Right lobe of liver (tissue), 4 donors: Measurements from ENCODE around the gene ERCC4.

Source experiments
- CTCF ChIP-seq, 4 donors: fragments of 200-600 bp in 3 of 4; fragments of 450-650 bp in 1 of 4; IDR thresholded peaks; one replicate each; pipeline versions ENCODE4 v1.5.1 to v1.8.0; 2016 to 2022; ENCODE audit warnings: antibody characterized with exemption in 4 of 4, mild to moderate bottlenecking in 2 of 4
- POLR2A ChIP-seq: fragments of 450-650 bp; IDR thresholded peaks from one replicate; pipeline ENCODE4 v1.6.1; 2017; ENCODE audit warnings: antibody characterized with exemption, mild to moderate bottlenecking
- donor health status: DM: no; HTN: no; CAD: no.
- donor health status: DM: no; HTN: no; CAD: no.
- donor health status: DM: no; HTN: yes; CAD: no.

GRCh38 chr16:13936596-13937081 is 16.7 kb downstream of the ERCC4 start:
- no peak for TF ChIP-seq CTCF (IDR thresholded peaks at IDR 0.05)
- TF ChIP-seq POLR2A, result no peak
